Brain microvascular endothelial cell (primary cell): ENCODE results near the gene RAPSN.

ENCODE experiments used
- DNase-seq: peaks from one replicate; pipeline ENCODE4 v3.0.0-alpha.2; 2020
- H3K27ac ChIP-seq: fragments of 250-450 bp; sonication (Bioruptor Pico); 2 replicates; pipeline ENCODE4 v1.5.1; 2020; ENCODE audit warnings: mild to moderate bottlenecking, moderate library complexity
- H3K27me3 ChIP-seq: fragments of 250-450 bp; sonication (Bioruptor Pico); replicated peaks from 2 replicates; pipeline ENCODE4 v1.5.1; 2020; ENCODE audit warnings: mild to moderate bottlenecking
- H3K36me3 ChIP-seq: fragments of 250-450 bp; sonication (Bioruptor Pico); replicated peaks from 2 replicates; pipeline ENCODE4 v1.5.1; 2020; ENCODE audit warnings: mild to moderate bottlenecking
- H3K4me3 ChIP-seq: 2 replicates; pipeline ENCODE4 v1.5.1; 2011; ENCODE audit warnings: low read depth, mild to moderate bottlenecking, control low read depth, low read length, moderate library complexity
- in situ Hi-C: cut with HindIII; loops from 2 replicates; pipeline ENCODE4 v1.10.0; 2017; ENCODE audit warnings: low sequenced_read_pairs, low pct_ligation_motif_present
- TF ChIP-seq, protein P1 (sequence below): IDR thresholded peaks from 2 replicates; pipeline ENCODE4 v1.5.1; 2011; ENCODE audit warnings: low read depth, mild to moderate bottlenecking, moderate library complexity, low read length, control low read depth, inconsistent platforms; ENCODE audit errors: missing control alignments

RAPSN gene

GRCh38 chr11:47469361-47470179 lies 20.6 kb upstream of the RAPSN start:
- no peaks in the 10 kb centered on the region for H3K27me3 ChIP-seq
- H3K27ac ChIP-seq, result no peak overlapping the region
- H3K4me3 ChIP-seq, result no peak overlapping the region
- in situ Hi-C loops, result no loop called here
- TF ChIP-seq, protein P1, sequence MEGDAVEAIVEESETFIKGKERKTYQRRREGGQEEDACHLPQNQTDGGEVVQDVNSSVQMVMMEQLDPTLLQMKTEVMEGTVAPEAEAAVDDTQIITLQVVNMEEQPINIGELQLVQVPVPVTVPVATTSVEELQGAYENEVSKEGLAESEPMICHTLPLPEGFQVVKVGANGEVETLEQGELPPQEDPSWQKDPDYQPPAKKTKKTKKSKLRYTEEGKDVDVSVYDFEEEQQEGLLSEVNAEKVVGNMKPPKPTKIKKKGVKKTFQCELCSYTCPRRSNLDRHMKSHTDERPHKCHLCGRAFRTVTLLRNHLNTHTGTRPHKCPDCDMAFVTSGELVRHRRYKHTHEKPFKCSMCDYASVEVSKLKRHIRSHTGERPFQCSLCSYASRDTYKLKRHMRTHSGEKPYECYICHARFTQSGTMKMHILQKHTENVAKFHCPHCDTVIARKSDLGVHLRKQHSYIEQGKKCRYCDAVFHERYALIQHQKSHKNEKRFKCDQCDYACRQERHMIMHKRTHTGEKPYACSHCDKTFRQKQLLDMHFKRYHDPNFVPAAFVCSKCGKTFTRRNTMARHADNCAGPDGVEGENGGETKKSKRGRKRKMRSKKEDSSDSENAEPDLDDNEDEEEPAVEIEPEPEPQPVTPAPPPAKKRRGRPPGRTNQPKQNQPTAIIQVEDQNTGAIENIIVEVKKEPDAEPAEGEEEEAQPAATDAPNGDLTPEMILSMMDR, result no peak
- no peak for DNase-seq
- H3K36me3 ChIP-seq, result peaks cover 56% of the 10 kb centered on the region

GRCh38 chr11:47468598-47469214 lies 19.8 kb upstream of the RAPSN start:
- peaks cover 51% of the 10 kb centered on the region for H3K36me3 ChIP-seq
- in situ Hi-C loops, result no loop called here
- no peaks in the 10 kb centered on the region for H3K27me3 ChIP-seq

DNA sequence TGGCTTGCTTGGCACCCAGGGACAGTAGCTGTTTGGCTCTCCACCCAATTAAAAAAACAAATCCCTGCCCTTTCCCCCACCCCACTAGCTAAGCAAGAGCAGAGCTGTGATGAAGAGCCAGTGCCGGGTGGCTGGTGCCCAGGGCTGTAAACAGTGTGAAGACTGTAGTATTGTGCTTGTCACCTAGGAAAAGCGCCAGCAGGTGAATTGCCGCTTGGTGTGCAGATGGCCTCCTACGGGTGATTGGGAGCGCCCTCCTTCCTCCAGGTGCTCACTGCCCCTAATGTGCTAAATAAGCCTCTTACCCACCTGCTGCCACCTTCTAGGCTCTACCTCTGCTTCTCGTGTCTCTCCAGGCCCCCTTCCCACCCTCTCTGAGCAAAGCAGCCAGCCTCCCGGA lies 18.4 kb upstream of the RAPSN start:
- Histone ChIP-seq H3K36me3 (peaks cover 42% of the 10 kb centered on the region), H3K27me3 (no peaks in the 10 kb centered on the region), H3K4me3 (no peak overlapping the region), H3K27ac (no peak overlapping the region)
- DNase-seq, result no peak
- in situ Hi-C loops, result no loop called here
- TF ChIP-seq, protein P1, result no peak

More at GRCh38 chr11:47468598-47469214, 19.8 kb upstream of the RAPSN start:
- TF ChIP-seq, protein P1, result no peak
- H3K27ac ChIP-seq, result no peak overlapping the region
- DNase-seq, result no peak
- no peak overlapping the region for H3K4me3 ChIP-seq

- Histone ChIP-seq H3K27me3 (no peaks in the 10 kb centered on the region), H3K4me3 (no peak overlapping the region), H3K27ac (peak overlapping the region; percentile 18), H3K36me3 (peaks cover 40% of the 10 kb centered on the region)
- TF ChIP-seq, protein P1, result no peak
- in situ Hi-C loops, result no loop called here
- peak; percentile 20 for DNase-seq
Measured at GRCh38 chr11:47466701-47467250, 17.8 kb upstream of the RAPSN start.

DNA sequence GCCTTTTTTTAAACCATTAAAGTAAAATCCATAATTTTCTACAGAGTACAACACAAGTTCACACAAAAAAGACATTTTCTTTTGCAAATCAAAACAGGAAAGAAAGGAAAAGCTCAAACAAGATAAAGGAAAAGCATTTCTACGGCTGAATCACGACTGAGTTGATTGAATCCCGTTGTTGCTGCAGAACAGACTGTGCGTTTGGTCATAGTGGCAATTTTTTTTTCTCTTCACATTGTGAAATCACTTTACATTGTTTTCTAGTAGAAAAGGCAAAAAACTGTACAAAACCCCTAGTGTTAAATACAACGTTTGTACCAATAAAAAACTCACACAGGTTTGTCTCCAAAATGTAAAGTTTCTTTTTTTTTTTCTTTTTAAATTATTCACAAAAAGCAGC lies 17.3 kb upstream of the RAPSN start:
- no peaks in the 10 kb centered on the region for H3K27me3 ChIP-seq
- peaks cover 34% of the 10 kb centered on the region for H3K36me3 ChIP-seq
- peak overlapping the region; percentile 18 for H3K27ac ChIP-seq
- no peak overlapping the region for H3K4me3 ChIP-seq
- TF ChIP-seq, protein P1, result no peak
- DNase-seq, result no peak
- in situ Hi-C loops, result no loop called here
